ENCODE measurements around the gene STX8. TPM values are rescaled to one million over a fixed set of nuclear protein-coding genes. Genes with fewer than 3 reads are reported as not detected.

STX8 gene
- total RNA-seq, 1 donor from 2014 or later: 61.0 TPM

- no peaks in the 10 kb centered on the region for H3K36me3 Mint-ChIP-seq (ENCODE audit: unreplicated experiment)
- DNase-seq: no peak
- H3K27ac Mint-ChIP-seq (ENCODE audit: unreplicated experiment): no peak overlapping the region
- no peak for TF ChIP-seq CTCF (IDR thresholded peaks at IDR 0.05; ENCODE audit: partially characterized antibody, unreplicated experiment)
- no peak overlapping the region for H3K4me3 Mint-ChIP-seq (ENCODE audit: unreplicated experiment)
- peaks cover 2% of the 10 kb centered on the region for H3K27me3 Mint-ChIP-seq (ENCODE audit: unreplicated experiment)
- no peaks in the 10 kb centered on the region for H3K4me1 Mint-ChIP-seq (ENCODE audit: low read depth, unreplicated experiment)
- H3K9me3 Mint-ChIP-seq (ENCODE audit: unreplicated experiment): no peaks in the 10 kb centered on the region
Observed at GRCh38 chr17:9446528-9446927, 129.1 kb downstream of the STX8 start.

GRCh38 chr17:9445424-9445823 is 130.2 kb downstream of the STX8 start:
- Mint-ChIP-seq H3K4me1 (ENCODE audit: low read depth, unreplicated experiment) (no peaks in the 10 kb centered on the region), H3K27ac (ENCODE audit: unreplicated experiment) (no peak overlapping the region), H3K27me3 (ENCODE audit: unreplicated experiment) (peaks cover 2% of the 10 kb centered on the region), H3K36me3 (ENCODE audit: unreplicated experiment) (peaks cover under 1% of the 10 kb centered on the region), H3K4me3 (ENCODE audit: unreplicated experiment) (no peak overlapping the region), H3K9me3 (ENCODE audit: unreplicated experiment) (no peaks in the 10 kb centered on the region)
- DNase-seq: no peak
- TF ChIP-seq CTCF (IDR thresholded peaks at IDR 0.05; ENCODE audit: partially characterized antibody, unreplicated experiment): no peak

- Mint-ChIP-seq H3K27ac (ENCODE audit: unreplicated experiment) (no peak overlapping the region), H3K4me1 (ENCODE audit: low read depth, unreplicated experiment) (no peaks in the 10 kb centered on the region), H3K27me3 (ENCODE audit: unreplicated experiment) (peaks cover 2% of the 10 kb centered on the region), H3K9me3 (ENCODE audit: unreplicated experiment) (no peaks in the 10 kb centered on the region), H3K4me3 (ENCODE audit: unreplicated experiment) (no peak overlapping the region), H3K36me3 (ENCODE audit: unreplicated experiment) (peaks cover 5% of the 10 kb centered on the region)
- DNase-seq: no peak
- no peak for TF ChIP-seq CTCF (IDR thresholded peaks at IDR 0.05; ENCODE audit: partially characterized antibody, unreplicated experiment)
Observed at GRCh38 chr17:9444687-9445086, 130.9 kb downstream of the STX8 start.

GRCh38 chr17:9443811-9444210 is 131.8 kb downstream of the STX8 start:
- Mint-ChIP-seq H3K36me3 (ENCODE audit: unreplicated experiment) (peaks cover 5% of the 10 kb centered on the region), H3K4me3 (ENCODE audit: unreplicated experiment) (no peak overlapping the region), H3K27me3 (ENCODE audit: unreplicated experiment) (peaks cover 2% of the 10 kb centered on the region), H3K9me3 (ENCODE audit: unreplicated experiment) (no peaks in the 10 kb centered on the region), H3K4me1 (ENCODE audit: low read depth, unreplicated experiment) (no peaks in the 10 kb centered on the region), H3K27ac (ENCODE audit: unreplicated experiment) (no peak overlapping the region)
- no peak for DNase-seq
- no peak for TF ChIP-seq CTCF (IDR thresholded peaks at IDR 0.05; ENCODE audit: partially characterized antibody, unreplicated experiment)

GRCh38 chr17:9439851-9440250 is 135.8 kb downstream of the STX8 start:
- Mint-ChIP-seq H3K27me3 (ENCODE audit: unreplicated experiment) (peaks cover 2% of the 10 kb centered on the region), H3K4me1 (ENCODE audit: low read depth, unreplicated experiment) (peaks cover 15% of the 10 kb centered on the region), H3K4me3 (ENCODE audit: unreplicated experiment) (no peak overlapping the region), H3K36me3 (ENCODE audit: unreplicated experiment) (peaks cover 5% of the 10 kb centered on the region), H3K9me3 (ENCODE audit: unreplicated experiment) (no peaks in the 10 kb centered on the region), H3K27ac (ENCODE audit: unreplicated experiment) (no peak overlapping the region)
- DNase-seq: no peak
- TF ChIP-seq CTCF (IDR thresholded peaks at IDR 0.05; ENCODE audit: partially characterized antibody, unreplicated experiment): no peak
